NCI-H345 treated with DMSO at 0.1 percent for 48 hours (cell line): ENCODE results near the gene AGR3.
"Not testable (repeated sequence)": the region's sequence is repeated elsewhere in the genome, so short reads cannot be mapped to it uniquely, and the experiment has no call there.

Source experiments
- DNase-seq: peaks from one replicate; lab custom pipeline; 2025; ENCODE audit not compliant: unreplicated experiment; lab: John Stamatoyannopoulos, UW

The AGR3 gene

DNA sequence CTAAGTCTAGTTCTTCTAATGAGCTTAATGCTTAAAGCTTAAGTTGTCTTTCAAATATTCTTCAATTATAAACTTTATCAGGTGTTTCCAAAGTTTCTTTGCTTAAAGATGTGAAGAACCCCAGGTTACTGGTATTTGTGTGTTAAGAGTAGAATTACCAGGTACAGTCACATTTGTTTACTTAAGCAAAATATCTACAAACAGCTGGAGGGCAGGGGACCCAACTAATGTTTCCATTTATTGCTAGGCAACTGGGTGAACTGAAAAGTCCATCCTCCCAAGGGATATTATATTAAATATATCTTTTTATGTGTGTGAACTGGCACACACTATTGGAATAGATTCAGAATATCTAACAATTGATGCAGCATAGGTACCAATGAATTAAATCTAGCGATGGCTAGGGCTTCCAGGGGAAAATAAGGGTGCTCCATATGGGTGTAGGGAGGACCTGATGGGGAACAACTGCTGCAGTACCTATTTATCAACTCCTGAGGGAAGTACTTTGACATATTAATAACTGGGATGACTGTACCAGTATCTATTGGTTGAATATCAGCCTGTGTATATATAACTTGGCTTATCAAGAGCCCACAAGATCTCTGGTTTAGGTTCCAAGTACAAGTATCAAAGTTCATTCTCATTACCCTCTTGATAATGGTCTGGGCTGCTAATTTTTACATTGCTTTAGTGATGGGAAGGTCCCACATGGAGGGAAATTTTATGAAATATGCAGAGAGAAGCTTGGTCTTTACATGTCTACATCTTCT is 10.3 kb upstream of the AGR3 start:
- peak; percentile 7 for DNase-seq

DNA sequence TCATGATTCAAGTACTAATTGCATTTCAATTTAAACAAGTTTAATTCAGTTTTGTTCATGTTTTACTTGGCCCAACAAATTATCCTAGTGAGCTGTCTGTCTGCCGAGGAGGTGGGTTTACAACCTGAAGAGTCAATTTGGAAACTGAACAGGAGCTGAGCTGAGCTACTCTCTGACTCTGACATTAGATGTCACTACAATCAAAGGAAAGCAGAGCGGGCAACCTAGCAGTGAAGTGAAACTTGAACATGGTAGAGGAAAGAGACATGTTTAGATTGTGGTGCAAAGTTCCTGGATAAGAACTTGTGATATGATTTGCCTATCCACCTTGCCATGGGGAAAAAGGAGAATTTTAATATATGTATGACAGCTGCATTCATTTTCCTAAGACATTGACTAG is 9.6 kb upstream of the AGR3 start:
- DNase-seq: peak; percentile 42

DNA sequence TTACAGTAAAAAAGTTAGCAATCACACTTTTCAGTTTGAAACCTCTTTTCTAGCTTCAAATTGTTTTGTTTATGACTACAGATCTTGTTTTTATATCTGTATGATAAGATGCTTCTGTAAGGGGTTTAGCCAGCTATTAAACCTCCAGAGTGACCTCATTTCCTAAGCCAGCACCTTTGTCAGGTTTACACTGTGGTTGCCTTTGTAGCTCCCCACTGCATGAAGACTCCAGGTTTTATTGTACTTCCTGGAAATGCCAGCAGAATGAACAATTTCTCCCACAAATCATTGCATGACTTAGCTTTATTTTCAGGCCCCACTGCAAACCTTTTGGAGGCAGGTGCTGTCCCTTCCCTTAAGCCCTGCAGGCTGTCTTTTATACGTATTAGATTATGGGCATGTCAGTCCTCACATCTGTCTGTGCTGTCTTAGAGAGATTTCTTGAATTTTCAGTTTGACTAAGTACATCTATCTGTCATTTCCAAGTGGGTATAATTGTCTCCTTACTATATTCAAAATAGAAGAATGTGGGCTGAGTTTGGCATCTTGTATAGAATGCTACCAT is 8.2 kb upstream of the AGR3 start:
- DNase-seq: no peak

DNA sequence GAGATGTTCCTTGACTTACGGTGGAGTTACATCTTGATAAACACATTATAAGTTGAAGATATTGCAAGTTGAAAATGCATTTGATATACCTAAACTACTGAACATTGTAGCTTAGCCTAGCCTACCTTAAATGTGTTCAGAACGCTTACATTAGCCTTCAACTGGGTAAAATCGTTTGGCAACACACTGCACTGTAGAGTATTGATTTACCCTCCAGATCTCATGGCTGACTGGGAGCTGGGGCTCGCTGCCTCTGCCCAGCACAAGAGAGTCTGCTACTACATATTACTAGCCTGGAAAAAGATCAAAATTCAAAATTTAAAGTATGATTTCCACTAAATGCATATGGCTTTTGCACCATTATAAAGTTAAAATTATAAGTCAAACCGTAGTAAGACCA is 7.5 kb upstream of the AGR3 start:
- DNase-seq: no peak

DNA sequence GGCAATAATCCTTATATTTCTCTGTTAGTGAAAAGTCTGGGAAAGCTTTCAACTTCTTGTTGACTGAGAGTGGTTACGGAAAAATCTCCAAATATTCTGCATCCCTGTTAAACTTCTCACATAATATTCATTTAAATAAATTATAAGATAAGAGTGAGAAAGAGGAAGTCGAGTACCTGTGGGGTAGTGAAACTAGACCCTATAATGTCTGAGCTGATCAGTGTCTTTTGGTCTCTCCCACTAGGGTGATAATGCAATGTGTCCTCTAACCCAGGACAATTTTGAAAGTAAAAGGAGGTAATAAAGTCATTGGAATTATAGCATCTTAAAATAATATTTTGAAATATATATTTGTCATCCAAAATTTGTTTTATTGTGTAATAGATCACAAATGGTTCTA is 2.1 kb upstream of the AGR3 start:
- no peak for DNase-seq

DNA sequence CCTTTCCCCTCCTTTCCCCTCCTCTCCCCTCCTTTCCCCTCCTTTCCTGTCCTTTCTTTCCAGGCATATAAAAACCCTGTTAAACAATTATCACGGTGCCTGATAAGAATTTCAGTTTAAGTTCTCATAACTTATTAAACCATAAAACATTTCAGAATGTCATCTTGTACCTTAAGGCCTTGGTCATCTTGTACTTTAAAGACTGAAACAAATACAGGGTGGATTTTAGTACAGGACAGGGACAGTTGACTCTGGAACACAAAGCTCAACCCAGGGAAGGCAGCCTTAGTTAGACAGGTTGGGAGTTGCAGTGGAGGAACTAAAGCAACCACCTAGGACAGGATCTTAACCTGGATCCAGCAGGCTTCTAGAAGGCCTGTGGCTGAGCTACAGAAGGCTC is 1.2 kb downstream of the AGR3 start:
- no peak for DNase-seq

DNA sequence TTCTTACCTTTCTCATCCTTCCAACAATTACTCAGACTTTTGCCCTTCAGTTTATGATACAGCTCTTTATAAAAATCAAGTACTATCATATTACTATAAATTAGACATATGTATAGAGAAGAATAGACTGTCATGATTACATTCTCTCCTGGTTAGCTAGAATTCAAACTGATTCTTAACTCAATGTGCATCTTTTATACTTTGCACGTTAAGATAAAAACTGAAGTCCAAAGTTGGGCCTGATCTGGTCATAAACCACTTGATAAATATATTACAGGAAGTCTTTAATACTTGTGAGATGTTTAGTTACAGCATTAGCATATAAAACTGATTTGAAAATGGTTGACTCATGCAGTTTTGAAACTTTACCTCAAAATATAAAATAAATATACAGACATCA is 2.6 kb downstream of the AGR3 start:
- DNase-seq: no peak

DNA sequence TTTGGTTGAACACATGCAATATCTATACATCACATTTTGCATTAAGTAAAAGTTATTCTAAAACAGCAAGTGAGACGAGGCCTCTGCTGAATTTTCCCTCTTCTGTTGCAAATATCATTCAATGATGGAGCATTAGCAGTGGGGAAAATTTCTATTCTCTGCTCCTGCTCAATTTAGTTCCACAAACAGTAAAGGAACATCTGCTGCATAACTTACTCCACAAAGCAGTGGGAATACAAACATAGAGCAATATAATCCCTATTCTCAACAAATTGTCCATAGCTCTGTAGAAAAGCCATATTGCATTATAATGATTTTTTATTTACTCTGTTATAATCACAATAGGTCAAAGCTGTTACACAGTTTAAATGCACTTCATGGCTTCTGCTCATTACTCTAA is 5.9 kb downstream of the AGR3 start:
- peak; percentile 89 for DNase-seq

DNA sequence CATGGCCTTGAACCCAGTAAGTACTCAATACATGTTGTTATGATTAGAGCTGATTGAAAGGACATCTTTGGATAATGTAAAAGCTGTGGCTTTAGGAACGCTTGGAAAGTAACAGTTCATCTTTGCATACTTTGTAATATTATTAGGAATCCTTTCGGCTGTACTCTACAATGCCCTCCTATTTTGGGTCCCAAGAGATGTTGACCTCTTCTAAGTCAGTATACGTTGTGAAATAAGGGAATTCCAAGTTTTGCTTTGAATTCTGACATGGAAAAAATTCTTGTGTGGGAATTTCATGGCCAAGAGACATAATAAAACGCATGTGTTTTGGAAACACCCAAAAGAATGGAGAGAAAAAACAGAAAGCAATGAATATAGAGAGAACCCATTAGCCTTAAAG is 7.7 kb downstream of the AGR3 start:
- DNase-seq: no peak

DNA sequence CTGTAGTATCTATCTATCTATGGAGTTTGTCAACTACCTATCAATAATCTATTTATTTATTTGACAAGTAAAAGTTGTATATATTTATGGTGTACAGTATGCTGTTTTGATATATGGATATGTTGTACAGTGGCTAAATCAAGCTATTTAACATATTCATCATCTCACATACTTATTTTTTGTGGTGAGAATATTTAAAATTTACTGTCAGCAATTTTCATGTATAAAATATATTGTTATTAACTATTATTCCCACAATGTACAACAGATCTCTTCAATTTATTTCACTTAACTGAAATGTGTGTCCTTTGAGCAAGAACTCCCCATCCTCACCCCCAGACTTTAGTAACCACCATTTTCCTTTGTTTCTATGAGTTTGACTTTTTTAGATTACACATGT is 14.5 kb downstream of the AGR3 start:
- DNase-seq: no peak

DNA sequence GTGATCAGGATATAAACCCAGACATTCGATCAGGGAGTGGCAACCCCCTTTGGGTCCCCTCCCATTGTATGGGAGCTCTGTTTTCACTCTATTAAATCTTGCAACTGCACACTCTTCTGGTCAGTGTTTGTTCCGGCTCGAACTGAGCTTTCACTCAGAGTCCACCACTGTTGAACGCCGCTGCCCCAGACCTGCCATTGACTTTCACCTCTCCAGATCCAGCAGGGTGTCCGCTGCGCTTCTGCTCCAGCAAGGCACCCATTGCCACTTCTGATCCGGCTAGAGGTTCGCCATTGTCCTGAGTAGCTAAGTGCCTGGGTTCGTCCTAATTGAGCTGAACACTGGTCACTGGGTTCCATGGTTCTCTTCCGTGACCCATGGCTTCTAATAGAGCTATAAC is 28.6 kb downstream of the AGR3 start:
- not testable (repeated sequence) for DNase-seq

DNA sequence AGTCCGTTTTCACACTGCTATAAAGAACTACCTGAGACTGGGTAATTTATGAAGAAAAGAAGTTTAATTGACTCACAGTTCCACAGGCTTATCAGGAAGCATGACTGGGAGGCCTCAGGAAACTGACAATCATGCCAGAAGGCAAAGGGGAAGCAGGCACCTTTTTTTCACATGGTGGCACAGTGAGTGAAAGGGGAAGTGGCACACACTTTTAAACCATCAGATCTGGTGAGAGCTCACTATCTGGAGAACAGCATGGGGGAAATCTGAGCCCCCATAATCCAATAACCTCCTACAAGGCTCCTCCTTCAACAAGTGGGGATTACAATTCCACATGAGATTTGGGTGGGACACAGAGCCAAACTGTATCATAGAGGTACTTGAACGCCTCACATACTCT is 30.0 kb downstream of the AGR3 start:
- no peak for DNase-seq

DNA sequence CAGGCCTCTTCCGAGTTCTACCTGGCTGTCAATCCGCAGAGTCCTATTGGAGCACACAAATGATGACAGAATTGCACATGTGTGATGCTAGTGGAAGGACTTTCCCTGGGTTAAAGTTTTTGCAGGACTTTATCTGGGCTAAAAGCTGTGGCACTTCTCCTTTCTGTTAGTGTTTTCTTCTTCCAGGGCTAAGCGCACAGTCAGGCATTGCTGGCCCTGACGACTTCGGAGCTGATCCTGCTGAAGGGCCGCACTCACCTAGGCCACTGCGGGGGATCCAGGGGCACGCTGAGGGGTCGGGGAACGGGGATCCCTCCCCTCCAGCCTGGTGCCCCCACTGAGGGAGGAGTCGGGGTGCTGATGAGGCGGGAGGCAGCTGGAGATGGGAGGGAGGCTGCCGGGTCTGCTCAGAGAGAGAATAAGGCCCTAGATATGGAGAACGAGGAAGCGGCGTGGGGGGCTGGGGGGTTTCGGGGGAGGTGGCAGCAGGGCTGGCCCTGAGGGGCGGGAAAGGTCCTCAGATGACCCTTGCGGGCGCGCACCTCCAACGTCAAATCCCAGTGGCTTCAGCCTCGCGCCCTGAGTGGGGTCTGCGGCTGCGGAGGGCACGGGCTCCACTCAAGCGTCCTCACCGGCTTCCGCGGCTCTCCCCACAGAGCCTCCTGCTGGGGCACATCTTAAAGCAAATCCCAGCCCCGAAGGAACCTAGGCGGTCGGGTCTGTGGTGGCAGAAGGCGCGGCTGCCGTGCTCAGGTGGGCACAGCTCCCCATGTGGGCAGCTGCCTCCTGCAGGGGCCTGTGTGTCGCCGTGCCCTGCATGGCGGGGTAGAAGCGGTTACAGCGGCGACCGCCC is 30.9 kb downstream of the AGR3 start:
- no peak for DNase-seq

DNA sequence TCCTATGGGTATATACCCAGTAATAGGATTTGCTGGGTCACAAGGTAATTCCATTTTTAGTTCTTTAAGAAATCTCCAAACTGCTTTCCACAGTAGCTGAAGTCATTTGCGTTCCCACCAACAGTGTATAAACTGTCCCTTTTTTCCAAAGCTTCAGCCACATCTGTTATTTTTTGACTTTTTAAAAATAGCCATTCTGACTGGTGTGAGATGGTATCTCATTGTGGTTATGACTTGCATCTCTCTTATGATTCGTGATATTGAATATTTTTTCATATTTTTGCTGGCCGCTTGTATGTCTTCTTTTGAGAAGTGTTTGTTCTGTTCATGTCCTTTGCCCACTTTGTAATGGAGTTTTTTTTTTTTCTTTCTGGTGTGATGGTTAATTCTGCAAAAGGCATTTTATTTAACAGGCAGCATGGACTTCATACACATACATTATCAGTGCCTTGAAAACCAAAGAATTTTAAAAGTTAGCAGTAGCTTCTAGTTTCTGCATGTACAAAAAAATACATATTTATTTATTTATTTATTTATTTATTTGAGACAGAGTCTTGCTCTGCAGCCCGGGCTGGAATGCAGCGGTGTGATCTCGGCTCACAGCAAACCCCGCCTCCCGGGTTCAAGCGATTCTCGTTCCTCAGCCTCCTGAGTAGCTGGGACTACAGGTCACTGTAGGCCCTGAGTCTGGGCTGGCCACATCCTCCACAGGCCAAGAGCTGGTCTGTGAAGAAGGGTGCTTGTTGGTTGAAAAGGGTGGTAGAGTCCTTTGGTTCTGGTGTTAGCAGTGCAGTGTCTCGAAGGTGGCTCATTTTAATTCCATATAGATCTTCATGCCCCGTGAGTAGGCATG is 32.3 kb downstream of the AGR3 start:
- no peak for DNase-seq

DNA sequence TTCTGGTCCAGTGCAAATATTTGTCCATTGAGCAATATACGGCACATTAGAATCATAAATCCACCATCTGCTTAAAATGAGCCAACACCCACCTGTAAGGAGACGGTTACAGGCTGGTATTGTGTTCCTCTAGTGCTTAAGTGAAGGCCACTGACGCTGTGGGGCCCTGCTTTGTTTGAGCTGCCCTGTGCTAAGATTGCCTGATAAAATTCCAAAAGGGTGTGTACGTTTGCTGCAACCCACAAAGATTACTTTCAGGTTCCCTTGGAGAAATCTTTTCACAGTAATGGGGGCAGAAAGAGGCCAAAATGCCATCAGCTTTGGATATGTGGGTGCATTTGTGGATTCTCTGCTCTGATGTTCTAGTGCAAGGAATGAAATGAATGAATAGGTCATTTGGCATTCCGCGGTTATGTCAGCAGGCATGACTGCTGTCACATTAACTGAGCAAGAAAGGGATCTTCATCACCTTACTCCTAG is 34.4 kb downstream of the AGR3 start:
- DNase-seq: peak; percentile 5

DNA sequence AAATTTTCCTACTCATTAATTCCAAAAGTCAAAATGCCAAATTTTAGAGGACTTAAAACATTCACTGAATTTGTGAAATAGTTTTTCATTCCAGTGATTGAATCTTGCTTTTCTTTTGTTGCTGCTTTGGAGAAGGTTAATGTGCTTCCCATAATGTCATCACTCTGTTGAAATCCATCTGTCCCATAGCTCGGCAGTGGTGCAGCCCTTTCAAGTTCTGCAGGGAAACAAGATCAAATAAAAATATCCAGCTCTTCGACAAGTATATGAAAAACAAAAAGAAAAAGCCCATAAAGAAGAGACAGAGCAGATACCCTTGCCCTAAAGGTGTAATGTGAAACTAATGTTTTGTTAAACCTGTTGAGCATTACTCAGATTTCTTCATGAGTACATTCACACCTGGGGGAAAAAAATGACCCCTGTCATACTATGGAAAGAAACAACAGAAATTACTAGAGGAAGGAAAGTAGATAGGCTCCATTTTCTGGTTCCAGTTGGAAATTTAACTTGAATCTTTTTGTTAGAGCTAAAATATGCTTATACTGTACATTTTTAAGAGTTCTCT is 35.1 kb downstream of the AGR3 start:
- DNase-seq: no peak

DNA sequence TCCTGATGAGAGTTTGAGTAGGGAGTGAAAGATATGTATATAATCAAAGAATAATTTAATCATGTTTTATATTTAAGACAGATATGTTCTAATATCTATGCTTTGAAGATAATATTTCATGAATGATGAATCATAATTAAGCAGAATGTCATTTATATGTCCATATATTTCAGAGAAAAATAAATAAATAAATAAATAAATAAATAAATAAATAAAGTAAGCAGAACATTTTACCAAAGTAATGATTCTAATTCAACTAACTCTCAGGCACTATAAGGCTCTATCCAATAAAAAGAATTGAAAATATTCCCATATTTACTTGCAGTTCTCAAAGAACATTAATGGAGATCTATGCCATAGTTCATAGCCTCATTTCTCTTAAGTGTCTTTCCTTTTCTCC is 36.0 kb downstream of the AGR3 start:
- no peak for DNase-seq

DNA sequence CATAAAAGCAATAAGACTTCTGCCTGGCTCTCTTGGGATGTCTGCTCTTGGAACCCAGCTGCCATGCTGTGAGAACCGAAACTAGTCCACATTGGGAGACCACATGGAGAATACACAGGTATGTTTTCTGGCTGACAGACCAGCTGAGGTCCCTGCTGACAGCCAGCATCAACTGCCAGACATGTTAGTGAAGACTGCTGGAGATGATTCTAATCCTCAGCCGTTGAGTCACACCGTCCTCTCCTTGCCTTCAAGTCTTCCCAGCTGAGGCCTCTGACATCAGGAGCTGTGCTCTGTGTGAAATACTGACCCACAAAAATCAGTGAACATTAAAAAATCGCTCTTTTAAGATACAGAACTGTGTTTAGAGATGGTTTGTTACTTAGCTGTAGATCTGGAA is 40.1 kb downstream of the AGR3 start:
- DNase-seq: no peak

DNA sequence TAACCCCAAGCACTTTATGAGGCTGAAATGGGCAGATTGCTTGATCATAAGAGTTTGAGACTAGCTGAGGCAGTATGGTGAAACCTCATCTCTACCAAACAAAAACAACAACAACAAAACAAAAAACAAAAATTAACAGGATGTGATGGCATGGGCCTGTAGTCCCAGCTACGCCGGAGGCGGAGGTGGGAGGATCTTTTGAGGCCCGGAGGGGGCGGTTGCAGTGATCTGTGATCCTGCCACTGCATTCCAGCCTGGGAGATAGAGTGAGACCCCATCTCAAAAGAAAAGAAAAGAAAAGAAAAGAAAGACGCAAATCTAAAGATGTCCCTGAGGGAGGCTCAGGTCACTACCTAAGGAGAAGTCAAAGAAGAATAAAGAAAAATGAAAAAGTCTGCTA is 41.7 kb downstream of the AGR3 start:
- no peak for DNase-seq

DNA sequence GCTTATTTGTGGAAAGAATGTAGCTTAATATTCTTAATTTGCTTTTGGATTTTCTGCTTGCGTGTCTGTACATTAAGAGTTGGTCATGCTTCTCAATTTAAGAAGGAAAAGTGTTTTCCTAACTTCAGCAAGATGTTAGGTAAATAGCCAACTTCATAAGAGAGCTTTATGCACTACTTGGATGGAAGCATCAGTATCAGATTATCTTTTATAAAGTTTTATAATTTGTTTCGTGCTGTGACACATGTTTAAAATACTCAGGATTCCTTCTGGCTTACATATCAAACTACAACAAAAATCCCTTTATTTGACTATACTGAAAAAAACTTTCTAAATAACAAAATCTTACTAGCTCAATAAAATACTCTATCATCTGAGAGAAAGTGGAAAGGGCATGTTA is 42.1 kb downstream of the AGR3 start:
- DNase-seq: no peak

DNA sequence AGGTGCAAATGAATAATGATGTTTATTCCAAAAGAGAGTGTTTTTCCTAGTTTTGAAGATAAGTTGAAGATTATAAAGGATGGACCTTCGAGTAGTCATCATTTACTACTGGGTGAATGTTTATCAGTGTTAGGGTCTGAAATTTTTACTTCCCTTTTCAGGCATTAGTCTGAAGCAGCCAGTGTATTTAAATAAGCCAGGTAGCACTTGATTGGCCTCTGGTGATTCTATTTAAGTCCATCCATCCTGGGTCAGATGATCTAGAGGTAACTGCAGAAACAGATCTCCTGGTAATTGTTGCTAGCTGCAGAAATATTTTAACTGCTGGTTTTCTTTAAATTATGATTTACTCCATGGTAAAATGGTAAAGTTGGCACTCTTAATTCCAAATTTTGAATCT is 42.9 kb downstream of the AGR3 start:
- DNase-seq: no peak
